GM19023 (cell line): Measurements from ENCODE around the gene SEMA3B.
A peak's percentile ranks its signal among the peaks of the same experiment; 100 is the strongest.
"Not testable (repeated sequence)": the region's sequence is repeated elsewhere in the genome, so short reads cannot be mapped to it uniquely, and the experiment has no call there.

Experiments used
- ATAC-seq: cut with Tn5 transposase; IDR thresholded peaks from one replicate; pipeline ENCODE4 v1.9.1; 2021; ENCODE audit warnings: mild to moderate bottlenecking, moderate library complexity; ENCODE audit not compliant: unreplicated experiment

Gene SEMA3B

GRCh38 chr3:50268703-50269451 is at the start of gene SEMA3B:
TSS of gene SEMA3B (plus strand) at chr3:50269147. CDS start at chr3:50269241, 94 bp downstream.
- no peak for ATAC-seq

DNA sequence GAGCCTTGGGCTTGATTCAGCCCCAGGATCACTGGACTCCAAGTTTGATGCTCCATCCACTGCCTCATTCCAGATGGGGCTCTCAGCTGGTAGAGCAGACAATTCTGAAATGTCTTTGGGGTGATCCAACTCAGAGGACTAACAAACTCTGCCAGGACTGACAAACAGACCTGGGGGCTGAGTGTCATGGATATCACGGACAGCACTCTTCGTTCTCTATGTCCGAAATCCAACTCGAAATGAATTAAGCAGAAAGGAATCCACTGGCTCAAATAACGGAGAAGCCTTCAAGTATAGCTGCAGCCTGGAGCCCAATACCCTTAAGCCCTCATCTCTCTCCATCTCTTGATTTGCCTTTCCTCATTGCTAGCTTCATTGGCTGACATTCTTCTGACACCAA is 49.7 kb upstream of the SEMA3B start:
- no peak for ATAC-seq

GRCh38 chr3:50220109-50220508 is 48.8 kb upstream of the SEMA3B start:
- no peak for ATAC-seq

DNA sequence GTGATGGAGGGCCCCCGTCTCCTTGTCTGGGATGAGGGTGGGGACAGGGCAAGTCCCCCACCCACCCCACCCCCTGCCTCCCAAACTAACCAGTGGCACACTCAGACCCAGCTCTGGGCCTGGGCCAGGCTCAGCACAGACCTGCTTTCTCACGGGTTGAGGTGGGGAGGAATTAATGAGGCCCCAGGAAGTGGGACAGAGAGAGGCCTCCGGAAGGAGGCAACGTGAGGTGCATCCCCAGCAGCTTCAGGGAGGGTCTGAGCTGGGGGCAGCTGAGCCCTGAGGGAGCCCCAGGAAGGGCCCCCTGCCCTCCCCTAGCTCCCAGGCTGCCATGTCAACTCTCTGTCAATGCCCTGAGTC is 47.9 kb upstream of the SEMA3B start:
- no peak for ATAC-seq

DNA sequence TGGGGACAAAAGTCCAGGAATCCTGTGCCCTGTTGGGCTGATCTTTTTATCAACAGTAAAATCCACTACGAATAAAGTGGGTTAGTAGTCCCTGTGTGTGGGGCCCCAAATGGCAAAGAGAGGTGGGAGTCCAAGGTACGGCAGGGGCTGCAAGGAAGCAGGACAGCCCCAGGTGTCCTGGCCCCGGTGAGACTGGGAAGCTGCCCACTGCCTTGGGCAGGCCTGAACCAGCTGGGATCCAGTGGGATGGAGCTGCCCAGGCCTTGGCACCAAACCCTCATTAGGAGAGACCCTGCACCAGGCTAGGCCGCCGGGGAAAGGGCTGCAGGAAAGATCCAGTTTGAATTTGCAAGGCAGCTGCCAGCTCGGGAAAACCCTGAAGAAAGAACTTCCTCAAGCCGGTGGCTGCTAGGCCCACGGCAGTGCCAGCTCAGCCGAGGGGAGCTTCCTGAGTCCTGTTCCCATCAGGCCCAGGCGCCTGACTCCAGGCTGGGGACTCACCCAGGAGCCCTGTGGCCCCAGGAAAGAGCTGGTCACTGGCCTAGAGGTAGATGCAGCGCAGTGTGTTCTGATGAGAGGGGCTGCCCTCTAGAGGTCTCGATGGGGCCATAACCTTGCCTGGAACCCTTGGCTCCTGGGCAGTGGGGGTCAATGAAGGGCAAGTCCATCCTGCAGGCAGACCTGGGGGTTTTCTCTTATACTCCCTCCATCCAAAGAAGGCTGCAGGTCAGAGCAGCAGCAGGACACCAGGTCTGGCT is 47.4 kb upstream of the SEMA3B start:
- ATAC-seq: no peak

DNA sequence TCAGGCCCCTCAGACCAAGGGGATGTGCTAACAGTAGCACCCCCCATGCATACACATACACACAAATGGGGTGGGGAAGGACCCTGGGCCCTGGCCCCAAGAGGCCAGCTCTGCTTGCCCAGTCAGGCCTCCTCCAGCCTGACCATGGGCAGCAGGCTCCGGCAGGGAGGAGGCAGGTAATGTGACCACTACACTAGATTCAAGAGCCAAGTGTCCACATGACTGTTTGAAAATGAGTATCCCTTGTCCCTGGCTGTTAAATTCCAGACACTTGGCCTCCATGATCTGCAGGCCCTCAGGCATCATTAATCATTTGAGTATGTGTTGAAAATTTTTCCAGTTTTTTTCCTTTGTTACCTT is 46.8 kb upstream of the SEMA3B start:
- no peak for ATAC-seq

DNA sequence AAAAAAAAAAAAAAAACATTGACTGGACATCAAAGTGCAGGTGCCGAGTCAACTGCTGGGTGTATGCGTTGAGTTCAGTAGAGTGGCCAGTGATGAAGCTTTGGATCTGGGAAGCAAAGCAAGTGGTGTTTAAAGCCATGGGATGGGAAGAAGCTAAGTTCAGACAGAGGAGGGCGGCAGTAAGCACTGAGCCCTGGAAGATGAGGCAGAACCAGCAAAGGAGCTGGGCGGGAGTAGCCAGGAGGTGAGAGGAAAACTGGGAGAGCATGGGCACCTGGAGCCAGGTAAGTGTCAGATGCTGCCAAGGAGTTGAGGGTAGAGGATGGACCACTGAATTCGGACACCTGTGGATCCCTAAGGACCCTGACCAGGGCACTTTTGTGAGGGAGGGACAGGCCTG is 44.3 kb upstream of the SEMA3B start:
- no peak for ATAC-seq

GRCh38 chr3:50226888-50227389 is 42.0 kb upstream of the SEMA3B start:
- ATAC-seq: peak; percentile 5

GRCh38 chr3:50227390-50228183 is 41.4 kb upstream of the SEMA3B start:
- ATAC-seq: peak; percentile 78

DNA sequence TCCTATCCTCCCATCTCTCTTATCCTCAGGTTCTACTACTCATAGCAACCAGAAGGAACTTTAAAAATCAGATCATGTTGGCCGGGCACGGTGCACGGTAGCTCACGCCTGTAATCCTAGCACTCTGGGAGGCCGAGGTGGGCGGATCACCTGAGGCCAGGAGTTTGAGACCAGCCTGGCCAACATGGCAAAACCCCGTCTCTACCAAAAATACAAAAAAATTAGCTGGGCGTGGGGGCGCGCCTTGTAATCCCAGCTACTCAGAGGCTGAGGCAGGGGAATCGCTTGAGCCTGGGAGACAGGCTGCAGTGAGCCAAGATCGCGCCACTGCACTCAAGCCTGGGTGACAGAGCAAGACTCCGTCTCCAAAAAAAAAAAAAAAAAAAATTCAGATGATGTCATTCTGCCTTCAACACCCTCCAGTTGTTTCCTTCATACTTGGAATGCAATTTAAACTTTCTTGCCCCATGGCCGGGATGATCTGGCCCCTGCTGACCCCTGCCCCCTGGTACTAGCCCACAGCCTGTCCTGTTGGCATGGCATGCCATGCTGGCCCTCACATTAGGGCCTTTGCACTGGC is 40.7 kb upstream of the SEMA3B start:
- not testable (repeated sequence) for ATAC-seq

DNA sequence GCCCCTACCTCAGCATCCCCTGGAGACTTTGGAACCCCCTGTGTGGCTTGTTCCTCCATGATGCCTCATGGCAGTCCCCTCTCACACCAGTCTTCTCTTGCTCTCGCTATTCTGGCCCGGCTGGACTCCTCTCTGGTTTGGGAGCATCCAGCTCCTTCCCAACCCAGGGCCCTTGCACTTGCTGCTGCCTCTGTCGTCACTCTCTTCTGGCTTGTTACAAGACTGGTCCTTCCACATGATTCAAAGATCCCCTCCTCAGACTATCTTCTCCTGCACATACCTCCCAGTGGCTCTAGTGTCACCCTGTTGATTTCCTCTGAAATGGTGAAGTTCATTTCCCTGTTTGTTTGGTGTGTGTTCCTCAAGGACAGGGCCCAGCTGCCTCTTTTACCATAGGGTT is 39.5 kb upstream of the SEMA3B start:
- no peak for ATAC-seq

DNA sequence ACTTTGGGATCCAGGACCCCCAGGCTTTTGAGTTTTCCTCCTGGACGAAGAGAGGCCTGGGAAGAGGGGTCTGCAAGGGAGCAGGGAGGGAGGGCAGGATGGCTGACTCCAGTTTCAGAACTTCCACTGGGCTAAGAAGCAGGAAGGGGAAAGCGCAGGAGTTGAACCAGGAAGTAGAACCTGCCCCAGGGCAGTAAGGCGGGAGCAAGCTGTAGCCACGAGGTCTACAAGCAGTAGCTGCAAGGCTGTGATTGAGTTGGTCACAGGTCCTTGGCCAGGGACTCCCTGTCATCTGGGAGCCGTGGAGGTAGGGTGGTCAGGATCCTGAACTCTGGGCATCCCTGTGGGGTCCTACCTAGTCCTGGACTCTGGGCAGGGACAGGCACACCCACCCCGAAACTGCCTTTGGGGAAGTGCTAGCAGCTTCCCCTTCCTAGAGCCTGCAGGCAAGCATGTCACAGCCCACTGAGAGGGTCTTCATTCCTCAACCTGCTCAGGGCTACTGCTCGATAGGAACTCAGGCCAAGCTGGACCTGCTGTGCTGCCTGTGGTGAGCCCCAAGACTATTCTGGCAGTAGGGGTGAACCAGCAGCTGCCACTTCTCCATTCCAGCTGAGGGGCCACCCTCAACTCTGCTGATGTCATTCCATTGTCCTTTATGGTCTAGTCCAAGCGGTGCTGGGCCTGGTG is 38.7 kb upstream of the SEMA3B start:
- no peak for ATAC-seq

- no peak for ATAC-seq
These were observed 38.2 kb upstream of the SEMA3B start for GRCh38 chr3:50230794-50231125.

DNA sequence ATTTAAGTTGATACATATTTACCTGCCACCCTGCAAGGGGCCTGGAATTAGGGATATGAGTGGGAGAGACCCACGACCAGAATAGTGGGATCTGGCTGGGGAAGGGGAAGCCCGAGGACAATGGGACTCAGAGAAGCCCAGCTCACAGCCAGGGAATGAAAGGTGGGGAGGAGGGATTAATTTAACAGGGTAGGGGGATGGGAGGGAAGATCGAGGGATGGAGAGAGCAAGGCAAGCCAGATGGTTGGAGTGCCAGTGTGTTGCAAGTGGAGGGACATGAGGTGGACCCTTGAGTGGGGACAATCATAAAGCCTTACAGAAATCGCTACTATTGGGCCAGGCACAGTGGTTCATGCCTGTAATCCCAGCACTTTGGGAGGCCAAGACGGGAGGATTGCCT is 37.4 kb upstream of the SEMA3B start:
- ATAC-seq: no peak

DNA sequence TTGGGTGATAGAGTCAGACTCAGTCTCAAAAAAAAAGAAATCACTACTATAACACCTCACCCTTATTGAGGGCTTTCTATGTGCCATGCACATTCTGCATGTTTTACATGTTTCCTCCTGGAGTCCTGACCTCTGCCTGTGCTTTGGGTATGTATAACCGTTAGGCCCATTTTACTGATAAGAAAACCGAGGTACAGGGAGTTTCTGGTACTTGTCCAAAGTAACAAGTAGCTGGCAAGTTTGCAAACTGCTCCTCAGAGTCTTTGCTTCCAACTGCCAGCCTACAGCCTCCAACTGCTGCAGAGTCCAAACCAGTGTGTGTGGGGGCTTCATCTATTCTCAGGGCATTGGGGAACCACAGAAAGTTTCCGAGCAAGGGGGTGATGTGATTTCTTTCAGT is 36.6 kb upstream of the SEMA3B start:
- no peak for ATAC-seq

GRCh38 chr3:50233176-50233575 is 35.8 kb upstream of the SEMA3B start:
- no peak for ATAC-seq

GRCh38 chr3:50235716-50236483 is 33.0 kb upstream of the SEMA3B start, which contains the start of gene GNAI2:
TSS of gene GNAI2 (plus strand) at chr3:50236204. CDS start at chr3:50236336, 132 bp downstream.
- ATAC-seq: peak; percentile 95

GRCh38 chr3:50236484-50237132 is 32.3 kb upstream of the SEMA3B start:
- ATAC-seq: no peak

DNA sequence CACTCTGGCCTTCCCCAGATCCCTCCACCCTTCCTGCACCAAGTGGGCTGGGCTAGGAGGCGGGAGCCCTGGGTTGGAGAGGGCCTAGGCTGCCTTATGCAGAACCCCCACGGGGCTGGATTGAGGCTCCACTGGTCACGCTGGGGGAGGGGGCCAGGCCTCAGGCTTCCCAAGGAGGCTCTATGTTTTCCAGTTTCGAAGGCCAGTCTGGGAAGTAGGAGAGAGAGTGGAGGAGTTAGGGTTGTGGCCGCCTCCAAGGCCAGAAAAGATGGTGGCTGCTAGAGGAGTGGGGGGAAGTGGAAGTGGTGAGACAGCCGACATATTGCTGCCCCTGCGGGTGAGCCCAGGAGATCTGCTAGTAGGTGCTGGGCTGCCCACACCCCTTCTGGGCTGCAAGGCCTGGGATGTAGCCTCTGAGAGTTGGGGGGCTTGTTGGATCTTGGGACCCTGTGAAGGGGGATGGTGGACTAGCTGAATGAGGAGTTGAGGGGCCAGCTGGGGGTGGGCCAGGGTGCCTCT is 31.8 kb upstream of the SEMA3B start:
- no peak for ATAC-seq
